ENCODE data around the gene AHNAK. TPM values are rescaled to one million over a fixed set of nuclear protein-coding genes. Genes with fewer than 3 reads are reported as not detected.

Gene AHNAK
- total and polyA plus RNA-seq, 4 donors = 22.6 to 110 (median 38.1) TPM

- no peak for TF ChIP-seq ZBTB33 (IDR thresholded peaks at IDR 0.05)
- no peak for TF ChIP-seq ATF3 (IDR thresholded peaks at IDR 0.05)
- no peak for TF ChIP-seq FOXA2 (IDR thresholded peaks at IDR 0.05)
- TF ChIP-seq RAD21 (IDR thresholded peaks at IDR 0.05) = no peak
- TF ChIP-seq TAF1 (conservative IDR thresholded peaks at IDR 0.05) = no peak
- no peak for TF ChIP-seq JUND (IDR thresholded peaks at IDR 0.05)
- TF ChIP-seq HNF4G (IDR thresholded peaks at IDR 0.05) = no peak
- TF ChIP-seq YY1 (IDR thresholded peaks at IDR 0.05) = no peak
- no peak for TF ChIP-seq SP1 (IDR thresholded peaks at IDR 0.05)
Measured at GRCh38 chr11:62463121-62463542, 83.5 kb downstream of the AHNAK start (continued).

GRCh38 chr11:62462508-62462892, 84.1 kb downstream of the AHNAK start:
- no peak for DNase-seq (ENCODE audit: low spot score)
- no peak overlapping the region for H3K9ac ChIP-seq (ENCODE audit: low read depth in 1 of 2, low read length in 2 of 2)

More at GRCh38 chr11:62462508-62462892, 84.1 kb downstream of the AHNAK start:
- H3K4me3 ChIP-seq (ENCODE audit: low read depth in 1 of 3, low read length in 3 of 3) = no peak overlapping the region
- H3K4me1 ChIP-seq (ENCODE audit: control insufficient read depth in 4 of 4, insufficient read depth in 4 of 4, low read length in 3 of 4) = peaks cover 0 to 11% (median 3%) of the 10 kb centered on the region in 4 donors
- H3K36me3 ChIP-seq (ENCODE audit: control insufficient read depth in 4 of 4, insufficient read depth in 3 of 4, low read depth in 1 of 4, low read length in 3 of 4) = no peaks in the 10 kb centered on the region
- TF ChIP-seq MAX (IDR thresholded peaks at IDR 0.05) = no peak
- no peak for TF ChIP-seq REST (IDR thresholded peaks at IDR 0.05)
- TF ChIP-seq FOXA2 (IDR thresholded peaks at IDR 0.05) = no peak
- no peak overlapping the region for H3K27ac ChIP-seq (ENCODE audit: low read depth in 1 of 2, low read length in 2 of 2)
- H3K9me3 ChIP-seq (ENCODE audit: control insufficient read depth in 4 of 4, low read length in 3 of 4) = no peaks in the 10 kb centered on the region
- H3K27me3 ChIP-seq (ENCODE audit: control insufficient read depth in 4 of 4, insufficient read depth in 4 of 4, low read length in 3 of 4) = no peaks in the 10 kb centered on the region
- 93% methylated on average over 9 of the region's 9 CpGs for WGBS
